ENCODE measurements around the gene ZCCHC12.
"Not testable (repeated sequence)": the region's sequence is repeated elsewhere in the genome, so short reads cannot be mapped to it uniquely, and the experiment has no call there.

The ZCCHC12 gene

DNA sequence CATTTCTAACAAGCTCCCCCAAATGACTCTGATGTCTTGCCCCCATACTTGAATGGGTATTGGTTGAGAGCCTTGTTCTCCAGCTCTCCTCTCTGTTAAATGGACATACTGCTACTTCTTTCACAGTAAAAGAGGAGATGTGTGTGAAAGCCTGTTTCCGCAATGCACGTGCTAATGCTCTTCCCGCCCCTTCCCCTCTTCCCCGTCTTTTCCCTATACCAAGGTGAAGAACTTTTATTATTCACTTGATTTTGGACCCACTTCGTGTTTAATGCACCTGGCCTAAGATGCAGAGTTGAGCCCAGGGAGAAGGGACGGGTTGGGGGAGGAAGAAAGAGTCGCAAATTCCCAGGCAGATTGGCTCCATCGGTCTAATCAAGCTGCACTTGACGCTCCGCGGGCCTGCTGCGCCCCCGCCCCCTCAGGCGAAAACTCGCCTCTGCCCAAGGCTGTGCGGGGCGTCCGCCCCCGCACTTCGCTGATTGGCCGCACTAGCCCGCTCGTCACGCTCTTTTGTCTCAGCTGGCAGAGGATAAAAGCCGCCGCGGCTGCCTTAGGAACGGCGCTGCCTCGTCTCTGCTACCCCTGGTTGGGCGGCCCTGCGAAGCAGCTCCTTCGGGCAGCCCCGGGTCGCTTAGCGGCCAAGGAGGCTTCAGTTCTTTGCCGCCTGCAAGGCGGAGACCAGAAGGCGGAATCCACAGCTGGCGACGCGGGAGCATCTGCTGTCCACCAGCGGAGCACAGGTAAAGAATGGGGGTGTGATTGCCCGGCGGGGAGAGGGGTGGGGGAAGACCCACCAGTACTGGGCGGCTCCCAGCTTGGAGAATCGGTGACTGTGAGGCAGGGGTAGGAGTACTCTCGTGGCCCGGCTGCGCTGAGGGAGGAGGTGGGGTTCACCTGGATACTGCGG, at the start of gene ZCCHC12:
ZCCHC12 (plus strand) TSS at position 562 of the 910 bp plus-strand sequence. CDS start 1,421 bp downstream, outside the sequence.
- no peak for DNase-seq

DNA sequence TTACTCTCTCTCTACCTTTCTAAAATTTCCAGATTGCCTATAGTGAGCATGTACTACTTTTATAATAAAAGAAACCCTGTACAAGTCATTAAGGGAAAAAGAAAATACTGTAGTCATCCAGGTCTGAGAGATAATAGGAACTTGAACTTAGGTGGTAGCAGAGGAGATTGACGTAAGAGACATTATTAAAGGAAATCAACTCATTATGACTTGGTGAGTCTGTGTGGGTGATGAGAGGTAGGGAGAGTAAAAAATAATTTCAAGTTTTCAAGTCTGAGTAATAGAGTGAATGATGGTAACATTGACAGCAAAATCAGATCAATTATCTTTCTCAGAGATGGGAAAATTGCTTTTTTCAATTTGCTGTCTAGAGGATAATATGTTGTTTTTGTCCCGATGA, 44.0 kb upstream of the ZCCHC12 start:
- DNase-seq: no peak

- no peak for DNase-seq
Measured at GRCh38 chrX:118780509-118780908, 43.1 kb upstream of the ZCCHC12 start.

DNA sequence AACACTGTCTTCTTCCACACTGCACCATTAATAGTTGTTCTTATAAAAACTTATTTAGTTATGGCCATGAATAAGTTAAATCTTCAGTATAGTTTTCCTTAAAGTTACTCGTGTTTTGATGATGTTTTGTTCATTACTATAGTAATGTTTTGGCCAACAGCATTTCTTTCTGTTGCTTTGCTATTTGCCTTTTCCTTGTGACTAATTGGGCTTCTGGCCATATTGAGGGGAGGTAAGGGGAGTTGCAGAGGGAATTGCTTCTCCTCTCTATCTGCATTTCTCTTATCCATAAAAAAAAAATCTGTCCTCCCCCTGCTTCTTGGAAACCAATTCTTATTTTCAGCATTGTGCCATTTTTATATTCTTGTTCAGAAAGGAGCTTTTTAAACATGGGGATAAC, 42.7 kb upstream of the ZCCHC12 start:
- no peak for DNase-seq

DNA sequence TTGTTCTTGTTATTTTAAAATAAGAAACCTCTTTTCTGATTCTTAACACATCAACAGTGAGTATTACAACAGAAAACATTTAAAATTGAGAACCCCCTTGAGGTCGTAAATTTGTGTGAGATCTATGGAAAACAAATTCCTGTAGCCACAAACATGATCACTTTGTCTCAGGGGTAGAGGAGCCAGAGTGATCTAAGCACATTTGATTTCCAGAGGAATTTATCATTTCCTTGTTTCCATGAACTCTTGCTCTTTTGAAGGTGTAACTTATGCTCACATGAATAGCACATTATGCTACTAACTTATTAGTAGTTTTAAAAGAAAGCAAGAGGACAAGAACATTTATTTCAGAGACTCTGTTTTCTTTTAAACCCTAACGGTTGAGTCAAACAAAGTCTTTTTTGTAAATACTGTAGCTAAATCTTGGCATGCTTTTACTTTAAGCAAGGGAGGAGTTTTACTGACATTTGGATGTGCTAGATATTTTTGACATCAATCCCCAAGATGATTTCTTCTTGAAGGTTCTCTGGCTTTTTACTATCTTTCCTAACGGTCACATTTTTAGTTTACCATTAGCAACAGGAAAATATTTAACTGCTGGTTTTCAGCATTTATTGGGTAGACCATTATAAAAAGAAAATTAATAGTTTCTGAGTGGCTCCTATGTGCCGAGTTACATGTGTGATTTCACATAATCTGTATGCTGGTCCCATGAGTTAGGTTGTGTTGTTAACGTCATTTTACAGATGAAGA, 27.9 kb upstream of the ZCCHC12 start:
- no peak for DNase-seq

GRCh38 chrX:118802857-118803256, 20.8 kb upstream of the ZCCHC12 start:
- no peak for DNase-seq

GRCh38 chrX:118807151-118808017, 16.2 kb upstream of the ZCCHC12 start:
- DNase-seq: peak in 1 of 2 donors; percentile 41

GRCh38 chrX:118817257-118817656, 6.4 kb upstream of the ZCCHC12 start:
- not testable (repeated sequence) for DNase-seq

DNA sequence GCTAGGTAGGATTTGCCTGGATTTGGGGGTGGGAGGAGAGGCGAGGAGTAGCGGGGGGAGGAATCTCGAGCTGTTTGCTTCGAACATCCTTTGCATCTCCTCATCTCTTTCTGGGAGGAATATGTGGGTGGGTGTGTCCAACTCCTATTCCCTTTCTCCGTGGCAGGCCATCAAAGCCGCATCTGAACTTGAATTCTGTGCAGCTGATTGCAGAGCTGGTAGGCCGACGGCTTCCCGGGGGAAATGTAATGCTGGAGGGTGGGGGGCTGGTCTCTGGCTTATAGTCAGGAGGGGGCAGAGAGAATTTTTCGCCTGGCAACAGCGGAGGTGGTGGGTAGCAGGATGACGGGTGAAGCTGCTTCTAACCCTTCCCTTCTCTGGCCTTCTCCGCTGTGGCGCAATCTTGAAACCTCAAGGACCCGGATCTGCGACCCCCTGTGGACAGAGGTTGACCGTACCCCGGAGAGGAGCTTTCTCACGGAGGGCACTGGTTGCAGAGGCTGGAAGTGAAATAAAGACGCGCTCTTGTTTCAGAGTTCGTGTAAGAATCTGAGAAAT, 628 bp downstream of the ZCCHC12 start:
- no peak for DNase-seq

- no peak for DNase-seq
Measured at GRCh38 chrX:118825227-118825626, 1.6 kb downstream of the ZCCHC12 start.

DNA sequence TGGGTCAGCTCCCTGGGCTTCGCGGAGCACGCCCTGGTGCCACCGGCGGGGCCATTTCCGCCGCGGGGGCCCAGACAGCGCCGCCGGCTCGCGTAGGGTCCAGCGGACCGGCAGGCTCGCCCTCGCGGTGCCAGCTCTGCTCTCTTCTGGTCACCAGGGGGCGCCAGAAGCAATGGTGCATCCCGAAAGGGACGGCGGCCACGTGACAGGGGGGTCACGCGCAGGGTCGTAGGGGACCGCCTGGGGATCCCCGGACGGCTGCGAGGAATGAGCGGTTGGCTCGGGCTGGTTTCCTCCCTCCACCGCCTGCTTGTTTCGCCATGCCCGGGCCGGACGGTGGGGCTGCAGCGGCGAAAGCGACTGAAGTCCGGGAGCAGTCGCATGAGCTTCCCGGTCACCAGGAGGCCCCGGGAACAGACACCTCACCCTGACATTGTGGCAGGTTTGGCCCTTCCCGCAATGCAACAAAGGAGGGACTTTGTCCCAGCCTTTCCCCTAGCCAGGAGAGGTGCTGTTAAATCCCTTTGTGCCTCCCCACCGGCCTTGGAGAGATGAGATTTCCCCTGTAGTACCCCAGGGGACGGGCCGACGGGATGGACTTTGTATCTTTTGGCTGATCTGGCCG, 15.8 kb downstream of the ZCCHC12 start:
- DNase-seq: peak in 1 of 2 donors; percentile 26

- peak in 1 of 2 donors; percentile 24 for DNase-seq
Measured at GRCh38 chrX:118847676-118848075, 24.1 kb downstream of the ZCCHC12 start.

GRCh38 chrX:118853596-118853995, 30.0 kb downstream of the ZCCHC12 start:
- DNase-seq: no peak

GRCh38 chrX:118855681-118856310, 32.2 kb downstream of the ZCCHC12 start:
- DNase-seq: no peak

DNA sequence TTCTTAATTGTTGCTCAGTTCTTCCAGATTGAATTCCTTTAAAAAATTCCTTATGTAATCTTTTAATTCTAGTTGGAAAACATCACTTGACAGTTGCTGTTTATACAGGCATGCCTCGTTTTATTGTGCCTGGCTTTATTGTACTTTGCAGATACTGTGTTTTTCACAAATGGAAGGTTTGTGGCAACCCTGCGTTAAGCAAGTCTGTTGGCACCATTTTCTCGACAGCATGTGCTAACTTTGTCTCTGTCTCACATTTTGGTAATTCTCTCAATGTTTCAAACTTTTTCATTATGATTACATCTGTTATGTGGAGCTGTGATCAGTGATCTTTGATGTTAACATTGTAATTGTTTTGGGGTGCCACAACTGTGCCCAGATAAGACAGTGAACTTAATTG, 33.4 kb downstream of the ZCCHC12 start:
- no peak for DNase-seq

DNA sequence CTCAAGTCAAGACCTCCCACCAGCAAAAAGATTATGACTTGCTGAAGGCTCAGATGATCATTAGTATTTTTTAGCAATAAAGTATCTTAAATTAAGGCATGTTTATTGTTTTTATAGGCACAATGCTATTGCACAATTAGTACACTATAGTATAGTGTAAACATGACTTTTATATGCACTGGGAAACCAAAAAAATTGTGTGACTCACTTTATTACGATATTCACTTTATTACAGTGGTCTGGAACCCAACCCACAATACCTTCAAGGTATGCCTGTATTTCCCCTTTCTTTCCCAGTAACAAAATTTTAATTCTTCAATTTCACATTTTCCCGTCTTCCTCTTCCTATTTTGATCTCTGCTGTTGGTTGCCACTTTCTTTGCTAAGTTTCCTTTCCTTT, 37.7 kb downstream of the ZCCHC12 start:
- no peak for DNase-seq

DNA sequence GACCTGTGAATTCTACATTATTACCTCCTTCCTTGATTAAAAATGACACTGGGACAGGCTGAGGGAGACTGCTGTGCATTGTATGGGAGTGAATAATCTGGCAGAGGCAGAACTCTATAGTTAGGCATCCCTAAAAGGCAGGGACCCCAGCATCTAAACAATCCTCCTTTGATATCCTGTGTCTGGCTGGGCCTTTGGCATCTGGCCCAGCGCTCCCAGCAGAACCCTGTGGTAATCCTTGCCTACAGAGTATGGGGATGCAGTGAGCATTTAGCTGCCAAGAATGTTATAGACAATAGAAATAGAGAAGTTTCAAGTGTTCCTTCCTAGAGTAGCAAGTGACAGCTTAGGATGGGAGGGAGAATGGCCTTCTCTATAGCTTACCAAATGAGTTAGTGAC, 38.5 kb downstream of the ZCCHC12 start:
- DNase-seq: no peak

GRCh38 chrX:118862979-118863378, 39.4 kb downstream of the ZCCHC12 start:
- no peak for DNase-seq

- DNase-seq: no peak
Measured at GRCh38 chrX:118864063-118864635, 40.5 kb downstream of the ZCCHC12 start.

GRCh38 chrX:118865231-118865630, 41.6 kb downstream of the ZCCHC12 start:
- no peak for DNase-seq

DNA sequence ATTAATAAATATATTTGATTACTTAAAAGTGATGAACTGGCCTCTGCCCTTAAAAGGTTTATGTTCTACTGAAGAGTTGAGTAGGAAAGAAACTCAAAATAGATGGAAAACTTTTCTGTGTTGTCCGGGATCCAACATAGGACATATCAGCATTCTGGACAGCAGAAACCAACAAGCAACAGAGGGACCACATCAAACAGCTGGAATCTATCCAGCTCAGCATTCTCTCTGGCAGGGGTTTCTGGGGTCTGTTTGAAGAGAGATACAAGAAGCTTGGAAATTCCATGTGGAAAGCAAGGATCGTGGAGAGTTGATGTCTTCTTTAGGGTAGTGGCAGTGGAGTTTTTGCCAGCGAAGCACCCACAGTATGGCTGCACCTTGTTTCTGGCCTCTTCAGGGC, 43.6 kb downstream of the ZCCHC12 start:
- DNase-seq: no peak

Measured in bone marrow (tissue), 2 donors.